AG09309 (cell line): ENCODE measurements around the gene AQP7.

Experiments
- DNase-seq: peaks from one replicate; pipeline ENCODE4 v3.0.0-alpha.2; 2010; ENCODE audit warnings: low read depth
- H3K4me3 ChIP-seq: 2 replicates; pipeline ENCODE4 v1.5.1; 2011; ENCODE audit warnings: mild to moderate bottlenecking, low read depth, low read length, moderate library complexity; ENCODE audit not compliant: control insufficient read depth
- TF ChIP-seq, protein P1 (sequence below): IDR thresholded peaks from 2 replicates; pipeline ENCODE4 v1.5.1; 2011; ENCODE audit warnings: mild to moderate bottlenecking, low read depth, low read length, inconsistent platforms; ENCODE audit not compliant: insufficient read depth, control insufficient read depth; ENCODE audit errors: missing control alignments

The AQP7 gene

DNA sequence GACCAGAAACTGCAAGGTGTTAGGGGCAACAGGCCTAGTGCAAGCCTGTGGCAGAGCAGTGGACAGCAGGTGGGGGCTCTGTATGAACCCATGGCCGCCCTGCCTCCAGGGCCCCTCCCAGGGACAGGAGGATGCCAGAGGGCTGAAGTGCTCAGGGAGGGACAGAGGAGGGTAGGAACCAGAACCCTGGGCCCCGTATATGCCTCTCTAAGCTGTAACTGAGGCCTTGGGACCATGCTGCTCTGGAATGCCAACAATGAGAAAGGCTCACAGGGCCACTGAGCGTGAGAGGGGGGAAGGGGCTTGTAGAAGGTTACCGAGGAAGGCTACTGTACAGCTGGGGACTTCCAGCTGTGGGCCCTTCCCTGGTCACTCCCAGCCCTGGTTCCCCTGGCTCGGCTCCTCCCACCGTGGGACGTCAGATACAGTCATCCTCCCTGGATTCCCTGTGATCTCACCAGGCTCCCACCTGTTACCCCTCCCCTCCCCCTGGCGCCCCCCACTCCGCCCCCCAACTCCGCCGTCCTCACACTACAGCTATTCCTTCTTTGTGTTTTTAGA is 21.1 kb downstream of the AQP7 start:
- TF ChIP-seq, protein P1, sequence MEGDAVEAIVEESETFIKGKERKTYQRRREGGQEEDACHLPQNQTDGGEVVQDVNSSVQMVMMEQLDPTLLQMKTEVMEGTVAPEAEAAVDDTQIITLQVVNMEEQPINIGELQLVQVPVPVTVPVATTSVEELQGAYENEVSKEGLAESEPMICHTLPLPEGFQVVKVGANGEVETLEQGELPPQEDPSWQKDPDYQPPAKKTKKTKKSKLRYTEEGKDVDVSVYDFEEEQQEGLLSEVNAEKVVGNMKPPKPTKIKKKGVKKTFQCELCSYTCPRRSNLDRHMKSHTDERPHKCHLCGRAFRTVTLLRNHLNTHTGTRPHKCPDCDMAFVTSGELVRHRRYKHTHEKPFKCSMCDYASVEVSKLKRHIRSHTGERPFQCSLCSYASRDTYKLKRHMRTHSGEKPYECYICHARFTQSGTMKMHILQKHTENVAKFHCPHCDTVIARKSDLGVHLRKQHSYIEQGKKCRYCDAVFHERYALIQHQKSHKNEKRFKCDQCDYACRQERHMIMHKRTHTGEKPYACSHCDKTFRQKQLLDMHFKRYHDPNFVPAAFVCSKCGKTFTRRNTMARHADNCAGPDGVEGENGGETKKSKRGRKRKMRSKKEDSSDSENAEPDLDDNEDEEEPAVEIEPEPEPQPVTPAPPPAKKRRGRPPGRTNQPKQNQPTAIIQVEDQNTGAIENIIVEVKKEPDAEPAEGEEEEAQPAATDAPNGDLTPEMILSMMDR: no peak
- no peak overlapping the region for H3K4me3 ChIP-seq
- no peak for DNase-seq

DNA sequence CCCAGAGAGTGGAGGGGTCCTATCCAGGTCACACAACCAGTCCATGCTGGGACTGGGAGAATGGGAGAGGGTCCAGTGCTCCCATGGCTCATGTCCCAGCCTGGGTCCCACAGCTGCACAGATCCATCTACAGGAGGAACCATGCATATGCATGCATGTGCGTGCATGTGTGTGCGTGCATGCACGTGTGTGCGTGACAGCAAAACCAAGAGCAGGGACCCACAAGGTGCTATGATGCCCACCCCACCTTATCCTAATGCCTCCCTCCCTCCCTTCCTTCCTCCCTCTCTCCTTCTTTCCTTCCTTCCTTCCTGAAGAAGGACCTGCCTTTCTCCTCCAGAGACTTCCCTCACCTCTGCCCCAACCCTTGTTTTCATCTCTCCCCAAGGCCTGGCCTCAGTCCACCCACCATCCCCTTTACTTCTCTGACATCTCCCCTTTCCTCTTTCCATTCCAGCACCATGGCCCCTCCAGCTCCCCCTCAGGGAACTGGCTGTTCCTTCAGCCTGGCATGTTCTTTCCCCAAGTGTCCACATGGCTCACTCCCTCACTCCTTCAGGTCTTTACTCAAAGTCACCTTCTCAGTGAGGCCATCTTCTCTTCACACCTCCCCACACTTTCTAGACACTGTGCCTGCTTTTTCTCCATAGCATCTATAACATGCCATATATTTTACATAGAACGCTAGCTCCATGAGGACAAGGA is 21.8 kb downstream of the AQP7 start:
- H3K4me3 ChIP-seq: no peak overlapping the region
- no peak for DNase-seq

DNA sequence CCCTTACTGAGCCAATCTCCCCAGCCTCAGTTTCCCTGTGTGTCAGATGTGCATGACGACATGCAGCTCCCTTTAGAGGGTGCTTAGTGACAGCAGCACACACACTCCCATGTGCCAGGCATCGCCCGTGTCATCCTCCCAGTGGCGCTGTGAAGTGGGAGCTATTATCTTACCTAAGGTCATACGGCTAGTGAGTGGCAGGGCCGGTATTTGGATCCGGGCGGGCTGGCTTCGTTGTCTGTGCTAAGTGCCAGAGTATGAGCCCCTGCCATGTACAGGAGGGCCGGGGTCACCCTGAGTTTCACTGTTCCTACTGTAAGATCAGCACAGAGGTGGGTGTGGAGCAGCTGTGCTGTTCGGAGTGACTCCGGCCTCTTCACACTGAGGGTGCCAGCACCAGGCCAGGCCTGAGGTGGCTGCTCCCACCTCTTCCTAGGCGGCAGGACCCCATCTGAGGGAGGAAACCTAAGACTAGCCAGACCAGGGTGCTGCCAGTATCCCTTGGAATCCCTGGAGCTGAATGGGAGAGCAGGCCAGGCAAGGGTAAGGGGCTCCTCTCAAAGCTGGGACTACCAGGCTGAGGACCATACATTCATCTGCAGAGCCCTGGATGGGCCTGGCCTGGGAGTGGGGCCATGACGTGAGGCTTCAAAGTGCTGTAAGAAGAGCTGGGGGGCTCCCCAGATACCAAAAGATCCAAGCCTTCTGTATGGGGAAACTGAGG is 22.5 kb downstream of the AQP7 start:
- H3K4me3 ChIP-seq: no peak overlapping the region
- TF ChIP-seq, protein P1: no peak
- no peak for DNase-seq

More for the DNA sequence above, 21.8 kb downstream of the AQP7 start:
- TF ChIP-seq, protein P1: no peak

DNA sequence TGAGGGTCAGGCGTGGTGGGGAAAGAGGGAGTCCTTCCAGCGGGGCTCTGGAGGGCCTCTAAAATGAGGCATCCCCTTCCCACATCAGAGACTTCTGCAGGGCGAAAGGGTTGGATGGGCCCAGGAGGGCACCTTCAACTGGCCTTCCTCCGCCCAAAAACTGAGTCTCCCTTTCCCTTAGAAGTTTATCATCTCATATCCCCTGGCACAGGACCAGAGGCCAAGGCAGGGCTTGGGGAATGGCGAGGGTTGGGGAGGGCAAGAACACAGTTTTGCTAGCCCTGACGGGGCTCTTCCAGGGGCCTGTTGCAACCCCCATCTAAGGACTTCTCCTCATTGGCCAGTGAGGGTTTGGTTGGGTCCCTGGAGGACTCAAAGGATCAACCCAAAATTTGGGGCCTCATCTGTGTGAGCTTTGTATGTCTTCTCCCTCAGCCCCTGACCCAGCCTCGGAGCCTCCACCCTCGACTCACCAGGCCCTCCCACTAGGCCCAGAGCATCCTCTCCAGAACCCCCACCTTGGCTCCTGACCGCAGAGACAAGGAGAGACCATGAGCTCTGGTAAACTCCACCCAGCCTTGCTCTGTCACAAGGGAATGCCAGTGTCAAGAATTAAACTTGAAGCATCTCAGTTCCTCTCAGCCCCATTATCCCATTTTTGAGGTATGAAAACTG is 24.1 kb downstream of the AQP7 start:
- no peak overlapping the region for H3K4me3 ChIP-seq
- TF ChIP-seq, protein P1: no peak
- no peak for DNase-seq

DNA sequence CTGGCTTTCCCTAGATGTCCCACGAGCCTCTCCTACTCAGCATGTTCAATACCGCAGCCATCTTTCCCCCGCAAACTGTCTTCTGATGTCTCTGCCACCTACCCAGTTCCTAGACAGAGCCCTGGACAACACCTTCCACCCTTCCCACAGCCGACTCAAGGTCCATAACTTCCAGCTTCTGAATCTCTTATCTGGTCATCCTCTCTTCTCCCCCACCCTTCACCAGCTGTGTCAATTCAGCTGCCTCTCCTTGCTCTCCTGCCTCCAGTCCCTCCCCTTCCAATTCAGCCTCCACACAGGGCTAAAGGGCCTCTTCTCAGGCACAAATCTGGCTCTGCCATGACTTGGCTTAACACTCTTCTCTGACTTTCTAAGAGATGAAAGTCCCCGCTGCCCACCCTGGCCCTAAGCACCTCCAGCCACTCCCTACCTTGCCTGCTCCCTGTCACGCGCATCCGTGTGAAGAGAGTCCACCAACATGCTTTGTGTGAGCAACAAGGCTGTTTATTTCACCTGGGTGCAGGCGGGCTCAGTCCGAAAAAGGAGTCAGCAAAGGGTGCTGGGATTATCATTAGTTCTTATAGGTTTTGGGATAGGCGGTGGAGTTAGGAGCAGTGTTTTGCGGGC is 25.2 kb downstream of the AQP7 start:
- DNase-seq: no peak
- TF ChIP-seq, protein P1: no peak
- no peak overlapping the region for H3K4me3 ChIP-seq

DNA sequence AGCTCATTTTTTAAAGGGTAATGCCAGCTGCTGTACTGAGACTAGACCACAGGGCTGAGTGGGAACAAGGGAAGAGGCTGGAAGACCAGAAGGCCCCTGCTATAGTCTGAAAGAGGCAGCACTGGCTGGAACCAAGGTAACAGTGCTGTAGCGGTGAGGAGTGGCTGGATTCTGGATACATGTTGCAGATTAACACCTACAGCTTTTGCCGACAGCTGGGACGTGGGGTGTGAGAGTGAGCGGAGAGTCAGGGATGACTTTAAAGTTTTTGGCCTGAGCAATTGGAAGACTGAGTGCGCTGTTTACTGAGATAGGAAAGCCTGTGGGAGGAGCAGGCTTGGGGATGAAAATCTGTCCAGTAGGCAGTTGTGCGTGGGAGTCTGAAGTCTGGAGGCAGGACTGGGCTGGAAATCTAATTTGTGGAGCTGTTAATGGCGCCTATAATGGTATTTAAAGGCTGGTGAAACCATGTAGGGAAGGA is 26.5 kb downstream of the AQP7 start:
- no peak overlapping the region for H3K4me3 ChIP-seq
- TF ChIP-seq, protein P1: no peak

More for the DNA sequence above, 26.5 kb downstream of the AQP7 start:
- DNase-seq: no peak
